GM21526 (cell line): ENCODE data around the gene RASSF3.
A peak's percentile ranks its signal among the peaks of the same experiment; 100 is the strongest.
"Not testable (repeated sequence)": the region's sequence is repeated elsewhere in the genome, so short reads cannot be mapped to it uniquely, and the experiment has no call there.

Experiments used
- ATAC-seq: cut with Tn5 transposase; IDR thresholded peaks from one replicate; pipeline ENCODE4 v1.9.1; 2021; ENCODE audit warnings: moderate library complexity; ENCODE audit not compliant: unreplicated experiment, low FRiP score

The RASSF3 gene

DNA sequence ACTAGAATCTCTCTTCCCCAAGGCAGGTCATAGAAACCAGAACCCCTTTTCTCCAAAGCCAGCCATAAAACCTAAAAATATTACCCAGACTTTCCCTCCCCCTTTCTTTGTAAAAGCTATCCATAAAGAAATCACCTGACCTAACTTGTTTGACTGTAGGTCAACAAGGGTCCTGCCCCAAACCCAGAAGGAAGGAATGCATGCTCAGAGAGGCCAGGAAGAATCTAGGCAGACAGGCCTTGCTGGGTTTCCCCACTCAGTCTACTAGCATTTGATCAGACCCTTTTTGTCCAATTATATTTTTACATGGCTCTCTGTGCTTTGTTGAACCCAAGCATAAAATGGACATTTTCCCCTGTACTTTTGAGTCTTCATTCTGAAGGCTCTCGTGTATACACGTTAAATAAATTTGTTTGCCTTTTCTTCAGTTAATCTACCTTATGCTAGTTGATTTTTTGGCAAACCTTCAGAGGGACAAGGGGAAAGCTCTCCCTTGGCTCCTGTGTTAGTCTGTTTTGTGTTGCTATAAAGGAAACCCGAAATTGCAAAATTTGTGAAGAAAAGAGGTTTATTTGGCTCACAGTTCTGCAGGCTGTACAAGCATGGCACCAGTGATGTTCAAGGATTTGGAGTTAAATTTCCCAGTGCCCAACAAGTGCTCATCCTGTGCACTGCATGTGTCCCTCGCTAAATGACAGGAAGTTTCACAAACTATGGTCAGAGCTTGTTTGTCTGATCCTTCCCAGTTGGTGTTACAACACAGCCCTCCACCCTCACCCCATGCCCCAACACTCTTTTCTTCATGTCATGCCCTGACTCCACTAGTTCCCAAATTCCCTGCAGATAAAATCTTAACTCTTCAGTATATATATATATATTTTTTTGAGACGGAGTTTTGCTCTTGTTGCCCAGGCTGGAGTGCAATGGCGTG lies 14.2 kb upstream of the RASSF3 start:
- no peak for ATAC-seq

DNA sequence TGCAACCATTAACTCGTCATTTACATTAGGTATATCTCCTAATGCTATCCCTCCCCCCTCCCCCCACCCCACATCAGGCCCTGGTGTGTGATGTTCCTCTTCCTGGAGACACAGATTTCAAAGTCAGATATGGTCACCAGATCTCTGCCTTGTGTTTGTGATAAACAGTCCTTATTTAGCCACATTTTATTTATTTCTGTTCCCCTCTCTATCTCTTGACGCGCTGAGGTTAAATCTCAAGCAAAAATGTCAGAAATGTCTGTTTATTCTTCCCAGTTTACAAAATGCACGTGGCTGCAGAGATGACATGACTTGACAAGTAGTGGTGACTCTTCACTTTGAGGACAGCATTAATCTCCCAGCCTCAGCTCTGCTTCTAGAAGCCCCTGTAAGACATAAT lies 11.5 kb upstream of the RASSF3 start:
- no peak for ATAC-seq

DNA sequence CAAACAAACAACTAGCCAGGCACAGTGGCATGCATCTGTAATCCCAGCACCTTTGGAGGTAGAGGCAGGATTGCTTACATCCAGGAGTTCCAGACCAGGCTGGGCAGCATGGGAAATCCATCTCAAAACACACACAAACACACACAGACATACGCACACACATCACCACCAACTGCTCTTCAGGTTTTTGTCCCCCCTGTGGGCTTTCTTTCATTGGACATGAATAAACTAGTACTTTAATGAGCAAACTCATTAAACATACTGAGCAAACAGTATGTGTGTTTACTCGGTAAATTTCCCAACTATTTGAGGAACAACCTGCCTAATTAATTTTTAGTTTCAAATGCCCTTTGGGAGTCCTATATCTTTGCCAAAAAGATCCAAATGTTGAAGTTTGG lies 10.1 kb upstream of the RASSF3 start:
- no peak for ATAC-seq

DNA sequence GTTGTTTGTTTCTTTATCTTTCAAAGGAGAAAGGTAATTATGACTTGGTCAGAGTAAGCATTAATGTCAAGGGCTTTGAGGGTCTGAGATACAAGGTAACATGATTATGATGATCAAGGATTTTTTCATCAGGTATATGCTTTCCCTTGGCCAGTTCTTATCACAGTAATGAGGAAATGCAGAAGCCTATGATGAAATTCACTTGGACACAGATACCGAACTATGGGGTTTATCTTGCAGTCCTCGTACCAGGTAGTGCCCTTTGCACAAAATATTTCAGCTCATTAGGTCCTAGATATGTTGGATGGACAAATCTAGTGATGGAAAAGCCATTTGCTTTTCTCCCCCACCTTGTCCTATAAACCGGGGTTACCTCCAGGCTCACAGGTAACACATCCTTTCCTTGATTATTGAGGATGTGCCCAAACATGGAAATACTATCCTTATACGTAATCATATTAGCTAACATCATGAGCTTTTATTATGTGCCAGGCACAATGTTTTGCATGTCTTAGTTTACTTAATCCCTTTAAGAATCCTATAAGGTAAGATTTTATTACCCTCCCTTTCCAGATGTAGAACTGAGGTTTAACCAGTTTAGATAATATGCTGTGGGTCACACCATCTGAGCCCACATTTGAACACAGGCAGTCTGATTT lies 7.0 kb upstream of the RASSF3 start:
- ATAC-seq = no peak

DNA sequence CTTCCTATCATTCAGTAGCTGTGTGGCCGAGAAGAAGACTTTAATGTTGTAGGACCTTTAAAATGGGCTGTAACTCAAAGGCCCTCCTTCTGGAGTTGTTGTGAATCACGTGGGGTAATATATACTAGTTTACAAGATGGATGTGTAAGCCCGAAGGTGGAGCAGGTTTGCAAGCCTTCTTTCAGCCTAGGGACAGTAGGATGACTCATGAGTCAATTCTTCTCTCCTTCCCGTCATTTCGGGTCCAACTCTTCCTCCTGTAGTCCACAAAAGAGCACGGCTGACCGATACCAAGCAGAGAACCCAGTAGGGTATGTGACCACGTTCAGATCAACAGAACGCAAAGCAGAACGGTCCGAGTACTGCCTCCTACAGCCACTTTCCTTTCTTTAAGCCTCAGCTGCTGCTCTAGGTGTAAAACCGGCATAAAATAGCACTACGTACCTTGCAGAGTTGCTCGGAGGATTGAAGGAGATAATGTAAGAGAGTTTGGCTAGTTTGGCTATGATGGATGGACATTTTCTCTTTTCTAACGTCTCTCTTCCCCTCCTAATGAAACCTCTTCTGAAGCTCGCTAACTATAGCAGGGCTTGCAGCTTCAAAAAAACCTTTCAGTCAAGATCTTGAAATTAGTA lies 1.3 kb upstream of the RASSF3 start:
- peak; percentile 37 for ATAC-seq

DNA sequence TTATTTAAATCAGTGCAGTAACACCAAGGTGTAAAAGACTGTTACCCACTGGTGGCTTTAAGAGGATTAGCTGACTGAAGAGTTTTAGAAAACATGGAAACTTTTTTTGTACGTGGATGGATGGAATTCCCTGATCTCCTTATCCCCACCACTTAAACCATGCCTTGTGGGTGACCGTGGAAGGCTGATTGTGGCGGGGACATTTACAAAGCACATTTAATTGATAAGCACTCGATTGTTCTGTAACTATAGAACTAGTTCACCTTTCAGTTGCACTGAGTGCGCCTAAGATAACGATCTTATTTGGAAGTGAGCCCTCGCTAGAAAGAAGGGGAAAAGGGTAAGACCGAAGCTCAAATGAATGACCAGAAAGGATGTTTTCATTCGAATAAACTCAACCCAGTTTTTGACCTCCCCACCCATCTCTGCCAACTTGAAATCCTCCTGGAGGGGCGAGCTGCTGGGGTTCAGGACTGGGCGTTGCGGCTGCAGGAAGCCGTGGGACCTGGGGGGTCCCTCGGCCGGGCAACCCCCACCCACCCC lies 688 bp upstream of the RASSF3 start:
- no peak for ATAC-seq

DNA sequence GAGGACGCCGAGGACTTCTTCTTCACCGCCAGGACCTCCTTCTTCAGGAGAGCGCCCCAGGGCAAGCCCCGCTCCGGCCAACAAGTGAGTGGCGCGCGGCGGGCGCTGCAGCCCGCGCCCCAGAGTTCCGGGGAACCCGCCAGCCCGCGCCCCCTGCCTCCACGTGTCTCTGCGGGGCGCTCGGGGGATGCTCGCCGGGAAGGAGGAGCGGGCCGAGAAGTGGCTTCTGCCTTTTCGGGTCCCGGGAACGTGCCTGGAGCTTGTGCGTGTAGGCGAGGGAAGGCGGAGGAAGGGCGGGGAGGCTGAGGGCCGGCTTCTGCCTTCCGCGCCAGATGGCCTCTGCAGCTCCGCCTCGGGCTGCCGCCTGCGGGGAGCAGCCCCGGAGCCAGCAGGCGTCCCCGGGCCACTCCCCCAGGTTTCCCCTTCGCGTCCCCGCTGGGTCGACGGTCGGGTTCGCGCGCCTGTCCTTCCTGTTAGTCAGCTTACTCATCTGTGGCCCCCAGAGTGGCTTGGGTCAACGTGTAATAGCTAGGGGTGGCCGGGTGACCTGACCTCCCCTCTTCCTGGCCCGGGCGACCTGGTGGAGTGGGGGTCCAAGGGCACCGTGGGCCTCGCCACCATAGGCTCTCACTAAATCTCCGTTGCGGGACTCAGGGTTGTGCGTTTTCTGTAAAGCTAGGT lies 505 bp downstream of the RASSF3 start:
- ATAC-seq = peak; percentile 42

DNA sequence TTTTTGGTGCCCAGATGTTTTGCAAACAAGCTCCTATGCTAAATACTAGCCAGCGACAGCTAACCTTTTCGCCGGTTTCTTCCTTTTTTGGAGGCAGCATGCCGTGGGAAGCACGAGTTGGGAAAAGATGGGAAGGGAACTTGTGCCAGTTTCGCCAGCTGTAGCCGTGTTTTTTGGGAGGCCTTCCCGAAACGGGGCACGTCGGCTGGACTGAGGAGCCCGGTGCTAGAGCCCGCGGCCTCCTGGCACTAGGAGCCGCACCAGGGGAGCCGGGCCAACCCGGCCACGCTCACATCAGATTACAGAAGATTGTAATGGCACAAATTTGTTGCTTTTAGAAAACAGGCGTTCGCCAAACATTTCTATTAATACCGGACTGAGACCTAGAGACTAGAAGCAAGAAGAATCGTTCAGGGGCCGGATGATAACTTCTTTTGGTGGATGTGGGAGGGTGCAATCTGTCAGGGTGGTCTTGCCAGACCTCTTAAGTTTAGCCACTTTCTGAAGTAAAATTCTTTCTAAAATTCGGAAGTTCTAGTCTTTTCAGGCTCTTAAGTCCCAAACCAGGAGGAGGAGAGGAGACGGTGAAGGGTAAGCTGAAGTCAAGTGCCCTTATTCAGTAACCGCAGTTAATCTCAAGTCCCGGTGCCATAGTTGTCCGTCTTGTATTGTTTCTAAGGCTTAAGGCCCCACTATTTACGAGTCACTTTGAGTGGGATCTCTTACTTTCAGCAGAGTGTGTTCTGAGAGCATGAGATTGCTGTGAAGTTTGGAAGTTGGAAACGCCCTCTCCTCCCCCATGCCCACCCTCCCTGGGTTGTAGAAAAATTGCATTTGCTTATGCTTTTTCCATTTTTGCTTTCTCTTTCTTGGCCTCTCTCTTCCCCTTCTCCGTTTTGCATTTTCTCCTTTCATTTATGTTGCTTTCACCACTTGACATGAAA lies 1.3 kb downstream of the RASSF3 start:
- no peak for ATAC-seq

DNA sequence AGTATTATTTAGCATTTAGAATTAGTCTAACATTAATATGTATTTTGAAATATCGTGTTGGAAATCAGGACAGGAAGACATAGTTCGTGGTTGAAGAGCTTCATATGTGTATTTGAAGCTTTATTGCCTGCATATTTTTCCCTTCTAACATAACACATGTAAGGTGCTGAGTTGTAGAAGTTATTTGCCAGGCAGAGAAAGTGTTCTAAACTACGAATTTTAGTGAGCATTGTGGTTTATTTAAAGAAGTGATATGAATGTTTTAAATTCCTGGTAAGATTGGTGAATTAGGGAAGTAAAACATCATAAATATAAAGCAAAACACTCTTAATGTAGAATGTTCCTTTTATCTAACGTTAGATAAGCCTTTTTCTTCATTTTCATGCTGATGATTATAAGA lies 2.5 kb downstream of the RASSF3 start:
- ATAC-seq = no peak

DNA sequence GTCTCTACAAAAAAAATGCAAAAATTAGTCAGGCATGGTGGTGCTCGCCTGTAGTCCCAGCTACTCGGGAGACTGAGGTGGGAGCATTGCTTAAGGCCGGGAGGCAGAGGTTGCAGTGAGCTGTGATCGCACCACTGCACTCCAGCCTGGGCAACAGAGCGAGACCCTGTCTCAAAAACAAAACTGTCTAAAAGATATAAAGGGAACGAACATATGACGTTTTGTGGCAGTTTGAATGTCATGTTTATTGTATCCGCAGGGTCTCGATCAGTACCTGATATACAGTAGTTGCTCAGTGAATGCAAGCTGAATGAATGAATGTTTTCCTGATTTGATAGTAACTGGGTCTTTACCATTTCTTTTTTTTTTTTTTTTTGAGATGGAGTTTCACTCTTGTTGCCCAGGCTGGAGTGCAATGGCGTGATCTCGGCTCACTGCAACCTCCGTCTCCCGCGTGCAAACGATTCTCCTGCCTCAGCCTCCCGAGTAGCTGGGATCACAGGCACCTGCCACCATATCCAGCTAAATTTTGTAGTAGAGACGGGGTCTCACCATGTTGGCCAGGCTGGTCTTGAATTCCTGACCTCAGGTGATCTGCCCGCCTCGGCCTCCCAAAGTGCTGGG lies 3.6 kb downstream of the RASSF3 start:
- ATAC-seq = not testable (repeated sequence)

DNA sequence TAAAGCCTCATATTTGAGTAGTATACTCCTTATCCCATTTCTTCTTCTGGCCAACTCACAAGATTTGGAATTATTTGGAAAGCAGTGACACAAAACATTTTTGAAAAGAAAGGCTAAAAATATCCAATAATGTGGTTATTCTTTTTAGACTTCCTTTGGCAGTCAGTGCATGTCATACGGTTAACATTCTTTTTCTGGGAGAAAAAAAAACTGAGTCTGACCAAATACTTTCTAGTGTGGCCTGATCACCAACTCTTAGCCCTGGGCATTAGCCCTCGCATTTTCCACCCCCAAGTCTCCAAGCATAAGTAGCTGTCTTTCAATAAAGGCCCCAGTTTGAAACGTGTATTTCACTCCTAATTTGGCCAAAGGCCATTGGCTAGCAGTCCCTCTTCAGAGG lies 5.9 kb downstream of the RASSF3 start:
- no peak for ATAC-seq

DNA sequence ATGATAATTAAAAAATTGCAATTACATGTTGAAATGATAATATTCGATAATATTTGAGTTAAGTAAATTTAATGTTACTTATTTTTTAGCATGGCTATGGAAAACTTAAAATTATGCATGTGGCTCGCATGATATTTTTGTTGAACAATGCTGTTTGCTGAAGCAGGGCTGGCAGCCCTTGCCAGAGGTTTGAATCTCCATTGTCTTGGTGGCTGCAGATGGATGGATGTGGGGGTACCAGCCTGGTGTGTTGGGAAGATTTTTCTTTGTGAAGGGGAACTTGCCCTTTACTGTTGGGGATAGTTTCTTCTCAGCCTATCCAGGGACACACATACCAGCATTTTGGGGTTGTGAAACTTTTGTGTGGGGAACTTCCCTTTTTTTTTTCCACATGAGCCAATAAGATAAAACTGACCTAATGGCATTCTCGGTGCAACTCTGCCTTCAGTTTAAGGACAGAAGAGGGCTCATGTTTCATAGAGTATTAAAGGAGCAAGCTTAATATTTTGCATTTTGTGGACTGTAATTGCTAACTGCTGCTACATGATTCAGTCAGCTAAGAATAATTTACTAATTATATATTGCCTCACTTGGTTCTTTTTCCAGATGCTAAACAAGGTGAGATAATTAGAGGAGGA lies 8.8 kb downstream of the RASSF3 start:
- ATAC-seq = peak; percentile 32

DNA sequence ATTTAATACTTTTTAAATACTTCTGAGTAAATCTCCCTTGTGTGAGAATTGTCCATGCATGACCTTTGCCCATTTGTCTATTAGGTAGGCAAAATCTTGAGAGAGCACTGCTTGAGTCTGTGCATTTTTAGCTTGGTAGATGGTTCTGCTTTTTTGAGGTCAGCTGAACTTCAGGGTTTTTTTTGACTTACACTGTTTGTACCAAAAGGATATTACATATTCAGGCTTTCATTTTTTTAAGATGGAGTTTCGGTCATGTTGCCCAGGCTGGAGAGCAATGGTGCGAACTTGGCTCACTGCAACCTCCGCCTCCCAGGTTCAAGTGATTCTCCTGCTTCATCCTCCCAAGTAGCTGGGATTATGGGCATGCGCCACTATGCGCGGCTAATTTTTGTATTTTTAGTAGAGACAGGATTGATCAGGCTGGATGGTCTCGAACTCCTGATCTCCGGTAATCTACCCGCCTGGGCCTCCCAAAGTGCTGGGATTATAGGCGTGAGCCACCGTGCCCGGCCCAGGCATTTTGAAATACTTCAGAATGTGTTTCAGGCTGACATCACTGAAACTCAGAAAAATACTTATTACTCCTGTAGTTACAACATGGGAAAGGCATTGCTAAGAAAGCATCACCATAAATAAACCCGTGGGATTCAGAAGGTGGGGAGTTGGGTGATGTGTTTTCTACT lies 11.1 kb downstream of the RASSF3 start:
- ATAC-seq = peak; percentile 70

DNA sequence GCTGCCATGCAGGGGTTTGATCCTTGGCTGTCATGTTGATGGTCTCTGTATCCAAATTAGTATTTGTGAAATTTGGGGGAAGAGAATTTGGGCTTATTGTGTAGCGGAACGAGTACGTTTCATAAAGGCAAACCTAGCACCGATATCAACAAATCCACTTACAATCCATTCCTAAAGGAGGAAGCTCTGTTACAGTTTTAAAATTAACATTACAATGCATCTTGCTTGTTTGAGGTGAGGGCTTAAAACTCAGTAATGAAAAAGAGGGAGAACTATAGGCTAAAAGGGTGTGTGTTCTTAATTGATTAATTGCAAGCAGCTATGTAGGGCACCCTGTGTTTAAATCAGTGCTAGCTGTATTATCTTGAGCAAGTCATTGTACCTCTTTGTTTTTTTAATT lies 13.7 kb downstream of the RASSF3 start:
- no peak for ATAC-seq

DNA sequence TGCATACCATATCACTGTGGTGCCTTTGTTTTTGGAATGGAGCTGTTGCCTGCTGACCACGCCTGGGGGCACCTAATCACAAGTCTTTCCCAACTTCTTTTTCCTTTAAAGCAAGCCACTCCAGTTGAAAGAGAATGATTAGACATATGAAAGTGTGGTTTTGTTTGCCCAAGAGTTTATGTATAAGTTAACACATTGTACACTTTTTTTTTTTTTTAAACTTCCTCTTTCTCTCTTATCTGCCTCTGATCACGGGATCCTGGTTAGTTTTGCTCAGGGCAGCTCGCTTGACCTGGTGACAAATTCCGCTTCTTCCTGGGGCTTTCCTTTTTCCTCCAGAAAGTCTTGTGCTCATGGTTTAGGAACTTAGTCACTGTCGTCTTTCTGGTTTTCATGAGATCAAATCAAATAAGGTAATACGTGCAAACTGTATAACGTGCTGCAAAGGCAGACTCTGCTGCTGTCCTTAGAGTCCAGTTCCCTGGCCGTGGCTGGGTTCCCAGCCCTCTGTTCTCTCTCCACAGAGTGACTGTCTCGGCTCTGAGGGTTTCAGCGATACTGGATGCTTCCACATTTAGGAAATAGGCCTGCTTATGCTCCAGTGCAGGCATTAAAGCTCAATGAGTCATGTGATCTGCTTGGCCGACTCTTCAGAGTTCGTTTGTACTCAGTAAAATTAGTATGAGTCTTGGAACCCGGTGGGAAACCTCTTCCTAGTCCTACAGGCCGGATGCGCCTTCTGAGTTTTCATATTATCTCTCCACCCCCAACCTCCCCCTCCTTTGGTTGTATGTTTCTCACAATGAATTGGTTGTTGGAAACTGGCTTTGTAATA lies 15.2 kb downstream of the RASSF3 start:
- ATAC-seq = peak; percentile 48

DNA sequence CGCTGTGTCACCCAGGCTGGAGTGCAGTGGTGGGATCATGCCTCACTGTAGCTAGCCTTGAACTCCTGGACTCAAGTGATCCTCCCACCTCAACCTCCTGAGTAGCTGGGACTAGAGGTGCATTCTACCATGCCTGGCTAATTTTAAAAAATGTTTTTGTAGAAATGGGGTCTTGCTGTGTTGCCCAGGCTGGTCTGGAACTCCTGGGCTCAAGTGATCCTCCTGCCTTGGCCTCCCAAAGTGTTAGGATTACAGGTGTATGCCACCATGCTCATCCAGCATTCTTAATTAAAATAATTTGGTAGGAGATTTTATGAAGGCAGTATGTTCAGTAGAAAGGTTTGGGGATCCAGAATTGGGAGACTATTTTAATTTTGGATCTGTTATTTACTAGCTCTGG lies 16.3 kb downstream of the RASSF3 start:
- not testable (repeated sequence) for ATAC-seq

DNA sequence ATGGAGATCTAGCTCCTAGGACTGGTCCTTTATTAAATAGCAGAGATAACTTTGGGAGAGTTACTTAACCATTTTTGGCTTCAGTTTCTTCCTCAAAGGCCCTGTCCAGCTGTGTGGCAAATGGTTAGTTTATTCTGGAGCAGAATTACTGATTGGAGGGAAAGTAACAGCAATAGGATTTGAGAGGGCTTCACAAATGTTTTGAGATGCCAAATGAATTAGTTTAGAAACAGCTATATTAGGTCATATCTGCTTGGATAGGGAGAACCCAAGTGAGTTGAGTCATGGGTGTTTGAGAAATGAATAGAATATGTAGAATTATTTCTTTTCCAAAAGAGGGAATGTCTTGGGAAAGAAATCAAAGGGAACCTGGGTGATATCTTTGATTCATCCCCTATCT lies 17.5 kb downstream of the RASSF3 start:
- ATAC-seq = no peak
